Loucy (cell line): ENCODE data around the gene ARHGAP20.

Experiments
- H2AFZ ChIP-seq: fragments of 200-600 bp; sonication (generic); 2 replicates; pipeline ENCODE4 v1.6.0; 2016; ENCODE audit warnings: antibody characterized with exemption, mild to moderate bottlenecking, low read length, moderate library complexity
- H3F3A ChIP-seq: fragments of 200-600 bp; 2 replicates; pipeline ENCODE4 v1.6.0; 2016; ENCODE audit warnings: antibody characterized with exemption, low read depth, mild to moderate bottlenecking
- H3K27me3 ChIP-seq: fragments of 200-600 bp; sonication (generic); 2 replicates; pipeline ENCODE4 v1.6.1; 2014; ENCODE audit warnings: low read length, mild to moderate bottlenecking; ENCODE audit not compliant: insufficient read depth, poor library complexity, severe bottlenecking
- H3K36me3 ChIP-seq: fragments of 200-600 bp; sonication (generic); 2 replicates; pipeline ENCODE4 v1.6.1; 2016; ENCODE audit warnings: low read length; ENCODE audit not compliant: insufficient read depth
- H3K4me1 ChIP-seq: fragments of 200-600 bp; sonication (generic); 2 replicates; pipeline ENCODE4 v1.5.1; 2014; ENCODE audit warnings: low read length, mild to moderate bottlenecking; ENCODE audit not compliant: insufficient read depth, poor library complexity, severe bottlenecking
- H3K4me2 ChIP-seq: fragments of 200-600 bp; sonication (generic); 2 replicates; pipeline ENCODE4 v1.6.0; 2014; ENCODE audit warnings: antibody characterized with exemption, low read length, low read depth, mild to moderate bottlenecking; ENCODE audit not compliant: poor library complexity, severe bottlenecking
- H3K4me3 ChIP-seq: fragments of 200-600 bp; sonication (generic); 2 replicates; pipeline ENCODE4 v1.5.1; 2014; ENCODE audit warnings: low read length, mild to moderate bottlenecking, mixed read lengths; ENCODE audit not compliant: poor library complexity, severe bottlenecking
- H3K79me2 ChIP-seq: fragments of 200-600 bp; sonication (generic); 2 replicates; pipeline ENCODE4 v1.6.1; 2014; ENCODE audit warnings: low read length; ENCODE audit not compliant: insufficient read depth
- H3K9ac ChIP-seq: fragments of 200-600 bp; sonication (generic); 2 replicates; pipeline ENCODE4 v1.6.0; 2014; ENCODE audit warnings: mild to moderate bottlenecking, low read depth, low read length, moderate library complexity; ENCODE audit not compliant: poor library complexity, severe bottlenecking
- H3K9me2 ChIP-seq: fragments of 200-600 bp; sonication (generic); replicated peaks from 2 replicates; pipeline ENCODE4 v1.6.1; 2016; ENCODE audit warnings: low read depth, low read length, mixed read lengths
- H3K9me3 ChIP-seq: fragments of 200-600 bp; sonication (generic); 2 replicates; pipeline ENCODE4 v1.6.1; 2014; ENCODE audit warnings: mild to moderate bottlenecking, antibody characterized with exemption, low read length, low read depth; ENCODE audit not compliant: insufficient read depth
- H4K20me1 ChIP-seq: fragments of 200-600 bp; sonication (generic); 2 replicates; pipeline ENCODE4 v1.6.0; 2014; ENCODE audit warnings: antibody characterized with exemption, low read length, mild to moderate bottlenecking; ENCODE audit not compliant: insufficient read depth, poor library complexity, severe bottlenecking
- EZH2phosphoT487 ChIP-seq: fragments of 200-600 bp; IDR thresholded peaks from 2 replicates; pipeline ENCODE4 v1.6.1; 2018; ENCODE audit warnings: antibody characterized with exemption, mild to moderate bottlenecking, moderate library complexity, borderline replicate concordance
- TF ChIP-seq, protein P1 (sequence below): fragments of 200-600 bp; sonication (generic); conservative IDR thresholded peaks from 2 replicates; pipeline ENCODE4 v1.5.1; 2014; ENCODE audit warnings: mild to moderate bottlenecking, antibody characterized with exemption, low read length

The ARHGAP20 gene

DNA sequence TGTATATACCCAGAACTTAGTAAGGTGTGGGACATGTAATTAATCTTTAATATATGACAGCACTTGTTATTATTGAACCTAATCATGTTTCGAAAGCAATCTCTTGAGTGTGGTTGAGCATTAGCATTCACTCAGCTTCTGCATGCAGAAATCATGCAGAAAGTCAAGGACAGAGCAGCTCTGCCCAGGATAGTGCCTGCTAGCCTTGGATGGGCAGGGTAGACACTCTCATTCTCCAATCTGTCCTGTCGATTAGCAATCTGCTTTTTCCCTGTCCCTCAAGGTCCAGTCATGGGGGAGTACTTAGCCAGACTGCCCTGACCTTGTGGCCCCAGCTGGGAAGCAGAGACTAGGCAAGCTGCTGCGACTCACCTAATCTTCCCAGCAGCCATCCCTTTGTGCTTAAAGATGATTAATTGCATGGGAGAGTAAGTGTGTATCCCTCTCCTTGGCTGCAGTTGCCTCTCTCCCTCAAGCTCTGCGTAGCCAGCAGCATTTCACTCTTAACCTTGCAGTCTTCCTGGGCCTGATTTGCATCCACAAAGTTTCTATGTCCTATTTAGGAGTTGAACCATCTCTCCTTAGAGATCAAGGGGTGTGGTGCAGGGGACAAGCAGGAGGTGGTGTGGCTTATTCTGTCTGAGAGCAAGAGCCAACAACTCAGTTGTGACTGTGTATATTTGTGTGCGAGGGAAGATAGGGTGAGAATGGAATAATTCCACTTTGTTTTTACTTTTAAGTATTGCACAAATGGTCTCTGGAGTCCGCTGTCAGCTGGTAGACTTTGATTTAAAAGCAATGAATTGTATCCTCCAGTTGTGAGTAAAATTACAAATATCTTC is 181.1 kb downstream of the ARHGAP20 start:
- no peak overlapping the region for H3K4me3 ChIP-seq
- H3K27me3 ChIP-seq = no peaks in the 10 kb centered on the region
- no peak overlapping the region for H3K4me2 ChIP-seq
- no peak overlapping the region for H3K9ac ChIP-seq
- no peaks in the 10 kb centered on the region; the same call in 1 of the 2 replicates for H3K9me3 ChIP-seq
- no peak for TF ChIP-seq EZH2phosphoT487
- TF ChIP-seq, protein P1, sequence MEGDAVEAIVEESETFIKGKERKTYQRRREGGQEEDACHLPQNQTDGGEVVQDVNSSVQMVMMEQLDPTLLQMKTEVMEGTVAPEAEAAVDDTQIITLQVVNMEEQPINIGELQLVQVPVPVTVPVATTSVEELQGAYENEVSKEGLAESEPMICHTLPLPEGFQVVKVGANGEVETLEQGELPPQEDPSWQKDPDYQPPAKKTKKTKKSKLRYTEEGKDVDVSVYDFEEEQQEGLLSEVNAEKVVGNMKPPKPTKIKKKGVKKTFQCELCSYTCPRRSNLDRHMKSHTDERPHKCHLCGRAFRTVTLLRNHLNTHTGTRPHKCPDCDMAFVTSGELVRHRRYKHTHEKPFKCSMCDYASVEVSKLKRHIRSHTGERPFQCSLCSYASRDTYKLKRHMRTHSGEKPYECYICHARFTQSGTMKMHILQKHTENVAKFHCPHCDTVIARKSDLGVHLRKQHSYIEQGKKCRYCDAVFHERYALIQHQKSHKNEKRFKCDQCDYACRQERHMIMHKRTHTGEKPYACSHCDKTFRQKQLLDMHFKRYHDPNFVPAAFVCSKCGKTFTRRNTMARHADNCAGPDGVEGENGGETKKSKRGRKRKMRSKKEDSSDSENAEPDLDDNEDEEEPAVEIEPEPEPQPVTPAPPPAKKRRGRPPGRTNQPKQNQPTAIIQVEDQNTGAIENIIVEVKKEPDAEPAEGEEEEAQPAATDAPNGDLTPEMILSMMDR = no peak
- no peaks in the 10 kb centered on the region for H4K20me1 ChIP-seq
- no peaks in the 10 kb centered on the region for H3K36me3 ChIP-seq
- no peak overlapping the region for H2AFZ ChIP-seq
- peaks cover 7% of the 10 kb centered on the region for H3K4me1 ChIP-seq
- H3K9me2 ChIP-seq = no peaks in the 10 kb centered on the region
- H3K79me2 ChIP-seq = no peaks in the 10 kb centered on the region
- H3F3A ChIP-seq = no peaks in the 10 kb centered on the region

DNA sequence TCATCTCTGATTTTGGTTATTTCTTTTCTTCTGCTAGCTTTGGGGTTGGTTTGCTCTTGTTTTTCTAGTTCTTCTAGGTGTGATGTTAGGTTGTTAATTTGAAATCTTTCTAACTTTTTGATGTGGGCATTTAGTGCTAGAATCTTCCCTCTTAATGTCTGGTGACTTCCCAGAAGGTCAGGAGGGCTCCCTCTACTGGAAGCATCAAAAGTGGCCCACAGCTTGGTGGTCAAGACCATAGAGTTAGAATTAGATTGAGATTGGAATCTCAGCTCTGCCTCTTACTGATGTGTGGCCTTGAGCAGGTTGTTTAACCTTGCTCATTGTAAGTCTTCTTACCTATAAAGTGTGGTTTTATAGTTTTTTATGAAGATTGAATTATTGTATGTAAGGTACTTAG is 183.2 kb downstream of the ARHGAP20 start:
- TF ChIP-seq EZH2phosphoT487 = no peak
- TF ChIP-seq, protein P1 = peak; percentile 63
- no peak overlapping the region for H3K4me2 ChIP-seq
- no peak overlapping the region for H3K4me3 ChIP-seq
- no peaks in the 10 kb centered on the region for H4K20me1 ChIP-seq
- no peak overlapping the region for H3K9ac ChIP-seq
- no peaks in the 10 kb centered on the region; the same call in 1 of the 2 replicates for H3K9me3 ChIP-seq
- H3K4me1 ChIP-seq = peaks cover 8% of the 10 kb centered on the region
- no peaks in the 10 kb centered on the region for H3K9me2 ChIP-seq
- no peaks in the 10 kb centered on the region for H3K79me2 ChIP-seq
- H3F3A ChIP-seq = no peaks in the 10 kb centered on the region
- H3K36me3 ChIP-seq = no peaks in the 10 kb centered on the region
- H3K27me3 ChIP-seq = no peaks in the 10 kb centered on the region
- no peak overlapping the region for H2AFZ ChIP-seq

DNA sequence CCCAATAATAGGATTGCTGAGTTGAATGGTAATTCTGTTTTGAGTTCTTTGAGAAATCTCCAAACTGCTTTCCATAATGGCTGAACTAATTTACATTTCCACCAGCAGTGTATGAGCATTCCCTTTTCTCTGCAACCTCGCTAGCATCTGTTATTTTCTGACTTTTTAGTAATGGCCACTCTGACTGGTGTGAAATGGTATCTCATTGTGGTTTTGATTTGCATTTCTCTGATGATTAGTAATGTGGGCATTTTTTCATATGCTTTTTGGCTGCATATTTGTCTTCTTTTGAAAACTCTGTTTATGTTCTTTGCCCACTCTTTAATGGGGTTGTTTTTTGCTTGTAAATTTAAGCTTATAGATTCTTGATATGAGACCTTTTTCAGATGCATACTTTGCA is 185.1 kb downstream of the ARHGAP20 start:
- Histone ChIP-seq H3K36me3 (no peaks in the 10 kb centered on the region), H3F3A (no peaks in the 10 kb centered on the region), H3K9ac (no peak overlapping the region), H2AFZ (no peak overlapping the region), H3K4me3 (no peak overlapping the region), H3K9me2 (no peaks in the 10 kb centered on the region), H3K9me3 (peaks cover 10% of the 10 kb centered on the region; the same call in 1 of the 2 replicates), H3K4me2 (no peak overlapping the region), H4K20me1 (no peaks in the 10 kb centered on the region), H3K27me3 (no peaks in the 10 kb centered on the region), H3K79me2 (no peaks in the 10 kb centered on the region), H3K4me1 (peaks cover 10% of the 10 kb centered on the region)
- TF ChIP-seq EZH2phosphoT487 = no peak
- TF ChIP-seq, protein P1 = no peak
